Tibial nerve (tissue), 4 donors: ENCODE data around the gene HERC6. TPM values are rescaled to one million over a fixed set of nuclear protein-coding genes. Genes with fewer than 3 reads are reported as not detected.

Source experiments
- DNase-seq, 2 donors: peaks; one replicate each; pipeline ENCODE4 v3.0.0-alpha.2; 2019; ENCODE audit warnings: low spot score in 2 of 2
- H3K27ac ChIP-seq, 4 donors: fragments of 200-600 bp; sonication (generic) in 3 of 4; one replicate each; pipeline ENCODE4 v1.5.1; 2017 to 2019; ENCODE audit warnings: mild to moderate bottlenecking in 1 of 4
- H3K27me3 ChIP-seq, 2 donors: fragments of 200-600 bp; sonication (generic) in 1 of 2; one replicate each; pipeline versions ENCODE4 v1.5.1 to v1.6.0; 2017 to 2019
- H3K36me3 ChIP-seq, 3 donors: fragments of 200-600 bp; sonication (generic); one replicate each; pipeline ENCODE4 v1.5.1; 2018 to 2019
- H3K4me1 ChIP-seq, 4 donors: fragments of 200-600 bp; sonication (generic) in 3 of 4; one replicate each; pipeline ENCODE4 v1.5.1; 2017 to 2019
- H3K4me3 ChIP-seq, 4 donors: fragments of 200-600 bp; sonication (generic) in 3 of 4; one replicate each; pipeline ENCODE4 v1.5.1; 2017 to 2019; ENCODE audit warnings: mild to moderate bottlenecking in 1 of 4, moderate library complexity in 1 of 4
- H3K9me3 ChIP-seq, 4 donors: fragments of 200-600 bp; sonication (generic) in 3 of 4; one replicate each; pipeline ENCODE4 v1.5.1; 2017 to 2019
- EP300 ChIP-seq, 2 donors: sonication (generic); formaldehyde crosslinking; IDR thresholded peaks; one replicate each; pipeline ENCODE4 v1.6.1; 2017; ENCODE audit warnings: antibody characterized with exemption in 2 of 2, mild to moderate bottlenecking in 1 of 2
- POLR2A ChIP-seq, 2 donors: fragments of 450-650 bp; IDR thresholded peaks; one replicate each; pipeline ENCODE4 v1.6.1; 2017; ENCODE audit warnings: antibody characterized with exemption in 2 of 2, mild to moderate bottlenecking in 2 of 2, moderate library complexity in 2 of 2
- WGBS, 2 donors: methylation state at CpG; one replicate each; pipeline ENCODE4 v1.1.5; 2018; 5-methylcytosine and 5-hydroxymethylcytosine counted together
- total RNA-seq, 4 donors: library from RNA; depleted of rRNA; stranded (reverse); fragments of >200 nt; gene quantifications; one replicate each; pipeline ENCODE4 v1.1.0, GENCODE V29; 2016
- TF ChIP-seq, protein P1 (sequence below), 5 experiments: fragments of 200-600 bp in 3 of 5; fragments of 450-650 bp in 2 of 5; sonication (generic) in 3 of 5; IDR thresholded peaks; one replicate each; pipeline ENCODE4 v1.5.1; 2016 to 2019; ENCODE audit warnings: antibody characterized with exemption in 5 of 5, mild to moderate bottlenecking in 3 of 5, moderate library complexity in 2 of 5

The HERC6 gene
- total RNA-seq, 4 donors from 2014 or later: 6.0 to 19.2 (median 13.2) TPM

DNA sequence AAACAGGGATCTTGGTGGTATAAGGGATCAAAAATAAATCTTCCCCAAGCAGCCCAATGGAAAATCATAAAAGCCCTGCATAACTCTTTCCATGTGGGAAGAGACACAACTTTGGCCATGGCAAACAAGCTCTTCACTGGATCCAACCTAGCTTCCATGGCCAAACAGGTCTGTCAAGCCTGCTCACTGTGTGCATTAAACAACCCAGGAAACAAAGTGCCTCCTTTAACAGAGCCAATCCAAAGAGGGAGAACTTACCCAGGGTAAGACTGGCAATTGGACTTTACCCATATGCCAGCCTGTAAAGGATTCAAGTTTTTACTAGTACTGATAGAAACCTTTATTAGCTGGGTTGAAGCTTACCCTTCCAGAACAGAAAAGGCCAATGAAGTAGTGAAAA, 70.6 kb downstream of the HERC6 start:
- TF ChIP-seq POLR2A (IDR thresholded peaks at IDR 0.05): no peak
- TF ChIP-seq, protein P1, sequence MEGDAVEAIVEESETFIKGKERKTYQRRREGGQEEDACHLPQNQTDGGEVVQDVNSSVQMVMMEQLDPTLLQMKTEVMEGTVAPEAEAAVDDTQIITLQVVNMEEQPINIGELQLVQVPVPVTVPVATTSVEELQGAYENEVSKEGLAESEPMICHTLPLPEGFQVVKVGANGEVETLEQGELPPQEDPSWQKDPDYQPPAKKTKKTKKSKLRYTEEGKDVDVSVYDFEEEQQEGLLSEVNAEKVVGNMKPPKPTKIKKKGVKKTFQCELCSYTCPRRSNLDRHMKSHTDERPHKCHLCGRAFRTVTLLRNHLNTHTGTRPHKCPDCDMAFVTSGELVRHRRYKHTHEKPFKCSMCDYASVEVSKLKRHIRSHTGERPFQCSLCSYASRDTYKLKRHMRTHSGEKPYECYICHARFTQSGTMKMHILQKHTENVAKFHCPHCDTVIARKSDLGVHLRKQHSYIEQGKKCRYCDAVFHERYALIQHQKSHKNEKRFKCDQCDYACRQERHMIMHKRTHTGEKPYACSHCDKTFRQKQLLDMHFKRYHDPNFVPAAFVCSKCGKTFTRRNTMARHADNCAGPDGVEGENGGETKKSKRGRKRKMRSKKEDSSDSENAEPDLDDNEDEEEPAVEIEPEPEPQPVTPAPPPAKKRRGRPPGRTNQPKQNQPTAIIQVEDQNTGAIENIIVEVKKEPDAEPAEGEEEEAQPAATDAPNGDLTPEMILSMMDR (IDR thresholded peaks at IDR 0.05): no peak
- no peak for TF ChIP-seq EP300 (IDR thresholded peaks at IDR 0.05)
- DNase-seq: no peak
- H3K36me3 ChIP-seq: no peaks in the 10 kb centered on the region
- H3K27ac ChIP-seq: no peak overlapping the region
- no peak overlapping the region for H3K4me3 ChIP-seq
- H3K4me1 ChIP-seq: no peaks in the 10 kb centered on the region
- no peaks in the 10 kb centered on the region for H3K9me3 ChIP-seq
- H3K27me3 ChIP-seq: no peaks in the 10 kb centered on the region

DNA sequence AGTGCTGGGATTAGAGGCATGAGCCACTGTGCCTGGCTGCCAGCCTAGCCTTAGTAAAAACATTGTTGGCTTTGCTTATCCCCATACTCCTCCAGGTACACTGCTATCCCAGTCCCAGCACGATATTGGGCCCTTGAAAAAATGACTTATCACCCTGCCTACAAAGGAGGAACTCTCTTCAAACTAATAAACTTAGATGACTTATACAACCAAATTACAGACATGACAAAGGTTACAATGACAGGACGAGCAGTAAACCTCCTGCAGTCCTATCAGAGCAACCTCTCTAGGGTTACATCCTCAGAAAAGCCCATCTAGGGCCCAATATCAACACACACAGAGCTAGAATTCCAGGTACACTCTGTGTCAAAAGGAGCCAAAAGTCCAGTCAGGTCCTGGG, 72.6 kb downstream of the HERC6 start:
- TF ChIP-seq EP300 (IDR thresholded peaks at IDR 0.05): no peak
- TF ChIP-seq, protein P1 (IDR thresholded peaks at IDR 0.05): no peak
- no peak for TF ChIP-seq POLR2A (IDR thresholded peaks at IDR 0.05)
- no peaks in the 10 kb centered on the region for H3K27me3 ChIP-seq
- no peak for DNase-seq
- peaks cover 0 to 4% (median 0%) of the 10 kb centered on the region in 4 donors for H3K4me1 ChIP-seq
- H3K36me3 ChIP-seq: no peaks in the 10 kb centered on the region
- 77 to 79% methylated on average over 2 of the region's 2 CpGs for WGBS, 2 donors
- H3K9me3 ChIP-seq: no peaks in the 10 kb centered on the region
- H3K4me3 ChIP-seq: no peak overlapping the region
- H3K27ac ChIP-seq: no peak overlapping the region

DNA sequence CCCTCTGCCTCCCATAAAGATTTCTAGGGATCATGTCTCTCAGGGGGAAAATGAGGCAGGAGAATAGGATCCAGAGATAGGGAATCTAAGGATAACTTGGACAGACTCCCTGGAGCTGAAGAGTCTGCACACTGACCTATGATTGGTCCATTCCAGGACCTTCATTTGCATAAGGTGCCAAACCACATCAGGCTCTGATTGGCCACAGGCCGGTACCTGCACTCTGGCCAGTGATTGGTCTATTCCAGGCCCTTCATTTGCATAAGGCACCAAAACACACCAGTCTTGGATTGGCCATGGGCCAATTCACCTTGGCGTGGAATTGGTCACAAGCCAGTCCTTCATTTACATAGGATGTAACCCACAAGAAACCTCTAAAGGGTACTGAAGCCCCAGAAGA, 74.3 kb downstream of the HERC6 start:
- Histone ChIP-seq H3K27ac (no peak overlapping the region), H3K4me1 (peaks cover 0 to 11% (median 0%) of the 10 kb centered on the region in 4 donors), H3K27me3 (no peaks in the 10 kb centered on the region), H3K9me3 (no peaks in the 10 kb centered on the region), H3K4me3 (no peak overlapping the region), H3K36me3 (no peaks in the 10 kb centered on the region)
- DNase-seq: no peak
- 75 to 94% methylated on average over 2 of the region's 2 CpGs for WGBS, 2 donors
- TF ChIP-seq EP300 (IDR thresholded peaks at IDR 0.05) (no peak), POLR2A (IDR thresholded peaks at IDR 0.05) (no peak)
- TF ChIP-seq, protein P1 (IDR thresholded peaks at IDR 0.05): no peak

DNA sequence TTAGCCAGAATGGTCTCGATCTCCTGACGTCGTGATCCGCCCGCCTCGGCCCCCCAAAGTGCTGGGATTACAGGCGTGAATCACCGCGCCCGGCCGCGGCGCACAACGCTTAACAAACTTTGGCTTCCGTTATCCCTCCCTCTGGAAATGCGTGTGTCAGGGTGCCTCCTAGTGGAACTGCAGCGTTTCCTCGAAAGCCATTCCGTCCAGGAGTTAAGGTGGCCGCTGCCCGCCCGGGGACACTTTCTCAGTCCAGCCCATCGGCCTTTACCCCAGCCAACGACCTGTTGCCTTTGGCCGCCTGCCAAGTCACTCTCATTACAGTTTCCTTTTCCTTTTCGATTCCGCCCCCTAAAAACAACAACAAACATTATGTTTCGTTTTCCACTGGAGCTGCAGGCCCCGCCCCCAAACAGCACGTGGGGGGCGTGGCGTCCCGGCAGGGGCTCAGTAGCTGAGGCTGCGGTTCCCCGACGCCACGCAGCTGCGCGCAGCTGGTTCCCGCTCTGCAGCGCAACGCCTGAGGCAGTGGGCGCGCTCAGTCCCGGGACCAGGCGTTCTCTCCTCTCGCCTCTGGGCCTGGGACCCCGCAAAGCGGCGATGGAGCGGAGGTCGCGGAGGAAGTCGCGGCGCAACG, 78.1 kb downstream of the HERC6 start, which contains the start of gene HERC5:
TSS of gene HERC5 (plus strand) at position 450 of the 637 bp plus-strand sequence. CDS start at position 601, 151 bp downstream.
- DNase-seq: peak; percentile 84 to 85
- Histone ChIP-seq H3K36me3 (no peaks in the 10 kb centered on the region), H3K27ac (peak within 1 kb of the TSS; percentile 60 to 92 (median 88)), H3K4me3 (peak within 1 kb of the TSS; percentile 68 to 92 (median 80)), H3K4me1 (peaks cover 0 to 18% (median 0%) of the 10 kb centered on the region in 4 donors), H3K27me3 (no peaks in the 10 kb centered on the region), H3K9me3 (no peaks in the 10 kb centered on the region)
- 0% methylated on average over 37 to 53 of the region's 57 CpGs for WGBS, 2 donors
- TF ChIP-seq POLR2A (IDR thresholded peaks at IDR 0.05): peak; percentile 41 to 82
- TF ChIP-seq, protein P1 (IDR thresholded peaks at IDR 0.05): peak; percentile 58 to 81 (median 76)
- peak; percentile 72 to 92 for TF ChIP-seq EP300 (IDR thresholded peaks at IDR 0.05)

DNA sequence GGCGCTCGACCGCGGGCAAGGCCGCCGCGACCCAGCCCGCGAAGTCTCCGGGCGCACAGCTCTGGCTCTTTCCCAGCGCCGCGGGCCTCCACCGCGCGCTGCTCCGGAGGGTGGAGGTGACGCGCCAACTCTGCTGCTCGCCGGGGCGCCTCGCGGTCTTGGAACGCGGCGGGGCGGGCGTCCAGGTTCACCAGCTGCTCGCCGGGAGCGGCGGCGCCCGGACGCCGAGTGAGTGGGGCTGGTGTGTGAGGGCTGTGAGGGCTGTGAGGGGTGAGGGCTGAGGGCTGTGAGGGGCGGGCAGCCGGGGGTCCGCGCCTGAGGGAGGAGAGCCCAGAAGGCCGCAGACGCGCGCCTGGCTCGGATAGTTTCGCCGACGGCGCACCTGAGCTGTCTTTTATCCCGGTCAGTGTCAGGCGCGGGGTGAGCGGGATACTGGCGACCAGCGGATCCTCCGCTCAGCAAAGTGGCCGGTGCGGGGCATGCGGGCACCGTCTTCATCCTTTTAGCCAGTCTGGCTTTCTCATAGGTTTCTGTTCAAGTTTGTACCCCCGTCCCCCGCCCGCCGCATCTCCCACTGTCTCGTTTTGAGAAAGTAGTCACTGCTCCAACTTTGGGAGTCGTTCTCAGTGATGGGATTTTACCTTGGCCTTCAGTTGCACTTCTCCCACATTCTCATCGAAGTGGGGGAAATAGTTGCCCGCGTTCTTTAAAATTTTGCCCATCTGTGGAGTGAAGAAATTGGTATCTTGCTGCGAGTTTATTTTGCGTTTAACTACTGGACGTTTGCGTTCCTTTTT, 78.9 kb downstream of the HERC6 start:
- peak in 1 of 2 donors; percentile 11 for DNase-seq
- 6 to 8% methylated on average over 44 to 52 of the region's 75 CpGs for WGBS, 2 donors
- peaks cover 0 to 4% (median 0%) of the 10 kb centered on the region in 3 donors for H3K36me3 ChIP-seq
- no peaks in the 10 kb centered on the region for H3K9me3 ChIP-seq
- peak overlapping the region; percentile 60 to 92 (median 88) for H3K27ac ChIP-seq
- peak overlapping the region; percentile 68 to 92 (median 80) for H3K4me3 ChIP-seq
- H3K27me3 ChIP-seq: no peaks in the 10 kb centered on the region
- peaks cover 0 to 18% (median 0%) of the 10 kb centered on the region in 4 donors for H3K4me1 ChIP-seq
- TF ChIP-seq EP300 (IDR thresholded peaks at IDR 0.05): no peak
- no peak for TF ChIP-seq POLR2A (IDR thresholded peaks at IDR 0.05)
- TF ChIP-seq, protein P1 (IDR thresholded peaks at IDR 0.05): no peak
